ENCODE results near the gene RAPGEF4.

DNA sequence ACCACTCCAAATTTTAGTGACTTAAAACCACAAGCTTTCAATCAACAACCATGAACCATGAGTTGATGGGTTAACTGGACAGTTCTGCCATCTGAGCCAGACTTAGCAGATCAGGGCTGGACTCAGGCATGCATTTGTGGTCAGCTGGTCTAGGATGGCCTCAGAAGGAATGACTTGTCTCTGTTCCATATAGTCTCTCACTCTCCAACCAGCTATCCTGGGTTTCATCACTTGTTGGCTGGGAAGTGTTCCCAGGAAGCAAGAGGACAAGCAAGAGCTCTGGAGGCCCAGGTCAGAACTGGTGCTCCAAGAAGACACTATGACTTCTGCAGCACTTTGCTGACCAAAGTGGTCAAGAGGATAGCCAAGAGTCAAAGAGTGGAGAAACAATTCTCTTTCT, 322.5 kb downstream of the RAPGEF4 start:
- no peak for TF ChIP-seq SRF (IDR thresholded peaks at IDR 0.05; ENCODE audit: low read depth)
- no peak for TF ChIP-seq EZH2 (IDR thresholded peaks at IDR 0.05)
- TF ChIP-seq, protein P1, sequence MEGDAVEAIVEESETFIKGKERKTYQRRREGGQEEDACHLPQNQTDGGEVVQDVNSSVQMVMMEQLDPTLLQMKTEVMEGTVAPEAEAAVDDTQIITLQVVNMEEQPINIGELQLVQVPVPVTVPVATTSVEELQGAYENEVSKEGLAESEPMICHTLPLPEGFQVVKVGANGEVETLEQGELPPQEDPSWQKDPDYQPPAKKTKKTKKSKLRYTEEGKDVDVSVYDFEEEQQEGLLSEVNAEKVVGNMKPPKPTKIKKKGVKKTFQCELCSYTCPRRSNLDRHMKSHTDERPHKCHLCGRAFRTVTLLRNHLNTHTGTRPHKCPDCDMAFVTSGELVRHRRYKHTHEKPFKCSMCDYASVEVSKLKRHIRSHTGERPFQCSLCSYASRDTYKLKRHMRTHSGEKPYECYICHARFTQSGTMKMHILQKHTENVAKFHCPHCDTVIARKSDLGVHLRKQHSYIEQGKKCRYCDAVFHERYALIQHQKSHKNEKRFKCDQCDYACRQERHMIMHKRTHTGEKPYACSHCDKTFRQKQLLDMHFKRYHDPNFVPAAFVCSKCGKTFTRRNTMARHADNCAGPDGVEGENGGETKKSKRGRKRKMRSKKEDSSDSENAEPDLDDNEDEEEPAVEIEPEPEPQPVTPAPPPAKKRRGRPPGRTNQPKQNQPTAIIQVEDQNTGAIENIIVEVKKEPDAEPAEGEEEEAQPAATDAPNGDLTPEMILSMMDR (IDR thresholded peaks at IDR 0.05 in 2 of 3, conservative IDR thresholded peaks at IDR 0.05 in 1 of 3; ENCODE audit: borderline replicate concordance in 1 of 3, insufficient read depth in 1 of 3, low read depth in 2 of 3, low read length in 2 of 3) = no peak
- no peak for TF ChIP-seq RAD21 (IDR thresholded peaks at IDR 0.05; ENCODE audit: low read depth)
- no peak for TF ChIP-seq POLR2AphosphoS5 (IDR thresholded peaks at IDR 0.05; ENCODE audit: low read depth, low read length)
- TF ChIP-seq CBX3 (IDR thresholded peaks at IDR 0.05; ENCODE audit: low read depth) = no peak
- TF ChIP-seq POLR2A (IDR thresholded peaks at IDR 0.05; ENCODE audit: borderline replicate concordance, extremely low read depth, insufficient read depth, insufficient read length) = no peak
- no peak for TF ChIP-seq SP1 (IDR thresholded peaks at IDR 0.05; ENCODE audit: low read depth)
- TF ChIP-seq, protein P2, sequence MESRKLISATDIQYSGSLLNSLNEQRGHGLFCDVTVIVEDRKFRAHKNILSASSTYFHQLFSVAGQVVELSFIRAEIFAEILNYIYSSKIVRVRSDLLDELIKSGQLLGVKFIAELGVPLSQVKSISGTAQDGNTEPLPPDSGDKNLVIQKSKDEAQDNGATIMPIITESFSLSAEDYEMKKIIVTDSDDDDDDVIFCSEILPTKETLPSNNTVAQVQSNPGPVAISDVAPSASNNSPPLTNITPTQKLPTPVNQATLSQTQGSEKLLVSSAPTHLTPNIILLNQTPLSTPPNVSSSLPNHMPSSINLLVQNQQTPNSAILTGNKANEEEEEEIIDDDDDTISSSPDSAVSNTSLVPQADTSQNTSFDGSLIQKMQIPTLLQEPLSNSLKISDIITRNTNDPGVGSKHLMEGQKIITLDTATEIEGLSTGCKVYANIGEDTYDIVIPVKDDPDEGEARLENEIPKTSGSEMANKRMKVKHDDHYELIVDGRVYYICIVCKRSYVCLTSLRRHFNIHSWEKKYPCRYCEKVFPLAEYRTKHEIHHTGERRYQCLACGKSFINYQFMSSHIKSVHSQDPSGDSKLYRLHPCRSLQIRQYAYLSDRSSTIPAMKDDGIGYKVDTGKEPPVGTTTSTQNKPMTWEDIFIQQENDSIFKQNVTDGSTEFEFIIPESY (IDR thresholded peaks at IDR 0.05; ENCODE audit: extremely low read depth, insufficient replicate concordance, low read length) = no peak
- no peak for TF ChIP-seq CEBPB (IDR thresholded peaks at IDR 0.05; ENCODE audit: low read depth)
- no peak for TF ChIP-seq TCF7L2 (IDR thresholded peaks at IDR 0.05; ENCODE audit: borderline replicate concordance, extremely low read depth, insufficient read depth, insufficient read length)
- no peak for TF ChIP-seq EZH2phosphoT487 (IDR thresholded peaks at IDR 0.05; ENCODE audit: borderline replicate concordance)
- TF ChIP-seq, protein P3, sequence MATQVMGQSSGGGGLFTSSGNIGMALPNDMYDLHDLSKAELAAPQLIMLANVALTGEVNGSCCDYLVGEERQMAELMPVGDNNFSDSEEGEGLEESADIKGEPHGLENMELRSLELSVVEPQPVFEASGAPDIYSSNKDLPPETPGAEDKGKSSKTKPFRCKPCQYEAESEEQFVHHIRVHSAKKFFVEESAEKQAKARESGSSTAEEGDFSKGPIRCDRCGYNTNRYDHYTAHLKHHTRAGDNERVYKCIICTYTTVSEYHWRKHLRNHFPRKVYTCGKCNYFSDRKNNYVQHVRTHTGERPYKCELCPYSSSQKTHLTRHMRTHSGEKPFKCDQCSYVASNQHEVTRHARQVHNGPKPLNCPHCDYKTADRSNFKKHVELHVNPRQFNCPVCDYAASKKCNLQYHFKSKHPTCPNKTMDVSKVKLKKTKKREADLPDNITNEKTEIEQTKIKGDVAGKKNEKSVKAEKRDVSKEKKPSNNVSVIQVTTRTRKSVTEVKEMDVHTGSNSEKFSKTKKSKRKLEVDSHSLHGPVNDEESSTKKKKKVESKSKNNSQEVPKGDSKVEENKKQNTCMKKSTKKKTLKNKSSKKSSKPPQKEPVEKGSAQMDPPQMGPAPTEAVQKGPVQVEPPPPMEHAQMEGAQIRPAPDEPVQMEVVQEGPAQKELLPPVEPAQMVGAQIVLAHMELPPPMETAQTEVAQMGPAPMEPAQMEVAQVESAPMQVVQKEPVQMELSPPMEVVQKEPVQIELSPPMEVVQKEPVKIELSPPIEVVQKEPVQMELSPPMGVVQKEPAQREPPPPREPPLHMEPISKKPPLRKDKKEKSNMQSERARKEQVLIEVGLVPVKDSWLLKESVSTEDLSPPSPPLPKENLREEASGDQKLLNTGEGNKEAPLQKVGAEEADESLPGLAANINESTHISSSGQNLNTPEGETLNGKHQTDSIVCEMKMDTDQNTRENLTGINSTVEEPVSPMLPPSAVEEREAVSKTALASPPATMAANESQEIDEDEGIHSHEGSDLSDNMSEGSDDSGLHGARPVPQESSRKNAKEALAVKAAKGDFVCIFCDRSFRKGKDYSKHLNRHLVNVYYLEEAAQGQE (IDR thresholded peaks at IDR 0.05; ENCODE audit: low read depth) = no peak
